Tibial nerve (tissue), 3 donors: Measurements from ENCODE around the gene NSUN6.

Experiments
- POLR2A ChIP-seq, 2 donors: fragments of 450-650 bp; IDR thresholded peaks; one replicate each; pipeline ENCODE4 v1.6.1; 2017; ENCODE audit warnings: antibody characterized with exemption in 2 of 2, mild to moderate bottlenecking in 2 of 2, moderate library complexity in 2 of 2
- TF ChIP-seq, protein P1 (sequence below), 5 experiments: fragments of 200-600 bp in 3 of 5; fragments of 450-650 bp in 2 of 5; sonication (generic) in 3 of 5; IDR thresholded peaks; one replicate each; pipeline ENCODE4 v1.5.1; 2016 to 2019; ENCODE audit warnings: antibody characterized with exemption in 5 of 5, mild to moderate bottlenecking in 3 of 5, moderate library complexity in 2 of 5

DNA sequence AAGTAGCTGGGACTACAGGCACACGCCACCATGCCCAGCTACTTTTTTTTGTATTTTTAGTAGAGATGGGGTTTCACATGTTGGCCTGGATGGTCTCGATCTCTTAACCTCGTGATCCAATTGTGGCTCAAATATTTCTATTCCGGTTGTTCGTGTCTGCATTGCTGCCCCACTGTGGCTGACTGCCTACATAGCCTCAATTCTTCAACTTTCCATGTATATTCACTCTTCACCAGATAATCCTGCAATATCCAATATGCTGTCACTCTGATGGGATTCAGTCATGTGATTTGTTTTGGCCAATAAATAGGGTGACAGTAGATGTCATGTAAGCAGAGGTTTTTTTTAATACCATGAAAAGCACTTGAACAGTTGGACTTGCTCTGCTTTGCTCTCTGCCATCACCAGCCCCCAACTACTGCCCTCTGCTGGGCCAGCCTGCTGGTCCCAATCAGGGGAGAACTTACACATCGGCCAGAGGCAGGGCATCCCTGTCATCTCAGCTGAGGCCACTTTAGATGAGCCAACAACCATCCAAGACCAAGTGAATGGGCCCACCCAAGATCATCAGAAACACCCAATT is 56.7 kb downstream of the NSUN6 start:
- TF ChIP-seq, protein P1, sequence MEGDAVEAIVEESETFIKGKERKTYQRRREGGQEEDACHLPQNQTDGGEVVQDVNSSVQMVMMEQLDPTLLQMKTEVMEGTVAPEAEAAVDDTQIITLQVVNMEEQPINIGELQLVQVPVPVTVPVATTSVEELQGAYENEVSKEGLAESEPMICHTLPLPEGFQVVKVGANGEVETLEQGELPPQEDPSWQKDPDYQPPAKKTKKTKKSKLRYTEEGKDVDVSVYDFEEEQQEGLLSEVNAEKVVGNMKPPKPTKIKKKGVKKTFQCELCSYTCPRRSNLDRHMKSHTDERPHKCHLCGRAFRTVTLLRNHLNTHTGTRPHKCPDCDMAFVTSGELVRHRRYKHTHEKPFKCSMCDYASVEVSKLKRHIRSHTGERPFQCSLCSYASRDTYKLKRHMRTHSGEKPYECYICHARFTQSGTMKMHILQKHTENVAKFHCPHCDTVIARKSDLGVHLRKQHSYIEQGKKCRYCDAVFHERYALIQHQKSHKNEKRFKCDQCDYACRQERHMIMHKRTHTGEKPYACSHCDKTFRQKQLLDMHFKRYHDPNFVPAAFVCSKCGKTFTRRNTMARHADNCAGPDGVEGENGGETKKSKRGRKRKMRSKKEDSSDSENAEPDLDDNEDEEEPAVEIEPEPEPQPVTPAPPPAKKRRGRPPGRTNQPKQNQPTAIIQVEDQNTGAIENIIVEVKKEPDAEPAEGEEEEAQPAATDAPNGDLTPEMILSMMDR (IDR thresholded peaks at IDR 0.05): no peak
- TF ChIP-seq POLR2A (IDR thresholded peaks at IDR 0.05): no peak
